HepG2 (cell line): Measurements from ENCODE around the gene C1orf50. TPM values are rescaled to one million over a fixed set of nuclear protein-coding genes. Genes with fewer than 3 reads are reported as not detected.

Source experiments
- ATAC-seq: fragments of 200-7000 bp; cut with Tn5 transposase; 3 replicates; pipeline ENCODE4 v1.9.1; 2020; ENCODE audit warnings: mild to moderate bottlenecking, moderate library complexity
- BruUV-seq: library from RNA; stranded (reverse); fragments of 400-500 nt; replicated peaks from 2 replicates; lab custom pipeline; 2021; lab: Mats Ljungman, UMichigan
- CTCF ChIA-PET: fragments of 300-600 bp; formaldehyde crosslinking; extraction: SDS; loops from one replicate; lab custom pipeline; 2021; ENCODE audit warnings: low total read pairs, inconsistent platforms, low intra/inter-chr PET ratio; lab: Yijun Ruan, JAX
- POLR2A ChIA-PET: fragments of 350-600 bp; sonication (Branson Sonifier 250); formaldehyde crosslinking; loops from one replicate; lab custom pipeline; 2020; ENCODE audit warnings: antibody characterized with exemption, inconsistent platforms; lab: Yijun Ruan, JAX
- DNase-seq: peaks from one replicate; pipeline ENCODE4 v3.0.0-alpha.2; 2015; ENCODE audit warnings: low spot score
- FAIRE-seq: peaks from 3 replicates; lab custom pipeline; 2011; peaks lifted over from hg19 to GRCh38; lab: Jason Lieb, UNC
- H2AFZ ChIP-seq: one replicate; pipeline ENCODE4 v1.6.1; 2011; ENCODE audit warnings: low read length, inconsistent platforms
- H3K27ac ChIP-seq: fragments of 300-600 bp; 3 replicates; pipeline ENCODE4 v1.8.0; 2011; ENCODE audit warnings: mixed run types, mild to moderate bottlenecking, mixed read lengths, low read length, inconsistent platforms; ENCODE audit not compliant: insufficient read depth; ENCODE audit errors: extremely low read length
- H3K27me3 ChIP-seq, 2 experiments: fragments of 200-600 bp in 1 of 2; 2 replicates in 1 of 2; 3 replicates in 1 of 2; pipeline versions ENCODE4 v1.6.0 to v1.8.0; 2011; ENCODE audit warnings: low read length in 2 of 2, mild to moderate bottlenecking in 2 of 2, moderate library complexity in 2 of 2, inconsistent platforms in 1 of 2; ENCODE audit not compliant: insufficient read depth in 2 of 2, control insufficient read depth in 1 of 2
- H3K36me3 ChIP-seq, 2 experiments: fragments of 200-600 bp in 1 of 2; replicated peaks in 1 of 2; 2 replicates in 1 of 2; 3 replicates in 1 of 2; pipeline versions ENCODE4 v1.5.1 to v1.8.0; 2011; ENCODE audit warnings: low read length in 2 of 2, inconsistent platforms in 1 of 2; ENCODE audit not compliant: insufficient read depth in 2 of 2, control insufficient read depth in 1 of 2
- H3K4me1 ChIP-seq: 2 replicates; pipeline ENCODE4 v1.5.1; 2012; ENCODE audit warnings: low read length, inconsistent platforms; ENCODE audit not compliant: insufficient read depth
- H3K4me2 ChIP-seq: 2 replicates; pipeline ENCODE4 v1.6.0; 2011; ENCODE audit warnings: low read depth, low read length, inconsistent platforms
- H3K4me3 ChIP-seq, 3 experiments: fragments of 200-600 bp in 1 of 3; sonication (generic), shearing (Covaris generic) in 1 of 3; replicated peaks in 1 of 3; 2 replicates each; pipeline ENCODE4 v1.5.1; 2011 to 2016; ENCODE audit warnings: low read length in 3 of 3, inconsistent platforms in 2 of 3, low read depth in 2 of 3, mild to moderate bottlenecking in 2 of 3, control low read depth in 1 of 3, mixed read lengths in 1 of 3; ENCODE audit not compliant: insufficient read depth in 1 of 3
- H3K79me2 ChIP-seq: one replicate; pipeline ENCODE4 v1.6.1; 2011; ENCODE audit warnings: low read length, inconsistent platforms; ENCODE audit not compliant: insufficient read depth
- H3K9ac ChIP-seq: 2 replicates; pipeline ENCODE4 v1.6.0; 2011; ENCODE audit warnings: mild to moderate bottlenecking, low read depth, low read length, inconsistent platforms; ENCODE audit not compliant: insufficient read depth
- H3K9me3 ChIP-seq: 2 replicates; pipeline ENCODE4 v1.5.1; 2012; ENCODE audit warnings: mild to moderate bottlenecking, low read length
- H4K20me1 ChIP-seq: 2 replicates; pipeline ENCODE4 v1.6.0; 2011; ENCODE audit warnings: inconsistent platforms, mild to moderate bottlenecking, low read length, moderate library complexity; ENCODE audit not compliant: insufficient read depth
- ATAD3A ChIP-seq: sonication (generic); formaldehyde crosslinking; IDR thresholded peaks from 2 replicates; pipeline ENCODE4 v1.4.0; 2020; ENCODE audit warnings: missing genetic modification reagents
- CBFB ChIP-seq: sonication (generic); formaldehyde crosslinking; IDR thresholded peaks from 2 replicates; pipeline ENCODE4 v1.4.0; 2020; ENCODE audit warnings: missing genetic modification reagents
- FLYWCH1 ChIP-seq: sonication (generic); formaldehyde crosslinking; IDR thresholded peaks from 2 replicates; pipeline ENCODE4 v1.8.1; 2023; ENCODE audit warnings: mild to moderate bottlenecking, missing genetic modification reagents
- MAFK ChIP-seq, 2 experiments: IDR thresholded peaks in 1 of 2; conservative IDR thresholded peaks in 1 of 2; 2 replicates each; pipeline ENCODE4 v1.6.1; 2011; ENCODE audit warnings: improper control_type of control experiment in 2 of 2, low read length in 2 of 2
- PHF5A ChIP-seq: IDR thresholded peaks from one replicate; pipeline ENCODE4 v1.6.1; 2018; ENCODE audit warnings: low read depth, missing genetic modification reagents; ENCODE audit not compliant: unreplicated experiment
- PLRG1 ChIP-seq: fragments of 450-650 bp; conservative IDR thresholded peaks from 2 replicates; pipeline ENCODE4 v1.6.1; 2016
- SP1 ChIP-seq, 2 experiments: fragments of 450-650 bp in 1 of 2; sonication (generic) in 1 of 2; formaldehyde crosslinking in 1 of 2; IDR thresholded peaks; 2 replicates each; pipeline versions ENCODE4 v1.4.0 to v1.6.1; 2016 to 2020; ENCODE audit warnings: missing genetic modification reagents in 1 of 2
- TARDBP ChIP-seq: sonication (generic); formaldehyde crosslinking; IDR thresholded peaks from 2 replicates; pipeline ENCODE4 v1.8.0; 2022; ENCODE audit warnings: mild to moderate bottlenecking, missing genetic modification reagents
- ZNF496 ChIP-seq: sonication (generic); formaldehyde crosslinking; IDR thresholded peaks from 2 replicates; pipeline ENCODE4 v1.8.1; 2023; ENCODE audit warnings: mild to moderate bottlenecking, moderate library complexity, missing genetic modification reagents; ENCODE audit not compliant: insufficient replicate concordance
- ZNF501 ChIP-seq: sonication (generic); formaldehyde crosslinking; IDR thresholded peaks from 2 replicates; pipeline ENCODE4 v1.5.1; 2020; ENCODE audit warnings: mild to moderate bottlenecking, moderate library complexity, missing genetic modification reagents
- ZNF737 ChIP-seq: sonication (generic); formaldehyde crosslinking; IDR thresholded peaks from 2 replicates; pipeline ENCODE4 v1.5.0; 2020; ENCODE audit warnings: missing genetic modification reagents, mild to moderate bottlenecking, borderline replicate concordance
- WGBS: methylation state at CpG from one replicate; pipeline ENCODE4 v1.1.6; 2017; ENCODE audit warnings: low lambda C conversion rate; 5-methylcytosine and 5-hydroxymethylcytosine counted together
- in situ Hi-C: cut with HindIII; loops from 2 replicates; pipeline ENCODE4 v1.10.0; 2017; ENCODE audit warnings: low pct_unique_long_range_greater_than_20kb; ENCODE audit not compliant: extremely low pct_ligation_motif_present
- intact Hi-C: fragments of 100-400 bp; cut with micrococcal nuclease; formaldehyde crosslinking; loops from one replicate; pipeline ENCODE4 v1.10.0; 2022; ENCODE audit not compliant: unreplicated experiment
- polyA plus RNA-seq, 8 experiments: library from polyadenylated mRNA; depleted of rRNA in 3 of 8; stranded (reverse) in 7 of 8; unstranded in 1 of 8; fragments of >200 nt; fragmentation: Illumina TruSeq in 4 of 8; extraction: Trizol in 4 of 8; gene quantifications; 2 replicates each; pipeline versions ENCODE4 v1.2.1 to v1.2.3, GENCODE V29; 2011 to 2016; ENCODE audit warnings: low read depth in 4 of 8, missing spikeins in 1 of 8, mixed read lengths in 1 of 8; ENCODE audit not compliant: insufficient read depth in 1 of 8
- total RNA-seq, 5 experiments: library from RNA; depleted of rRNA; stranded (reverse); fragments of >200 nt; fragmentation: Illumina TruSeq; extraction: Trizol; gene quantifications; 2 replicates each; pipeline ENCODE4 v1.2.3, GENCODE V29; 2016; ENCODE audit warnings: low read depth in 1 of 5
- TF ChIP-seq, protein P1 (sequence below): sonication (generic); formaldehyde crosslinking; IDR thresholded peaks from 2 replicates; pipeline ENCODE4 v1.4.0; 2020; ENCODE audit warnings: mild to moderate bottlenecking, missing genetic modification reagents
- TF ChIP-seq, protein P2 (sequence below): sonication (generic); formaldehyde crosslinking; IDR thresholded peaks from 2 replicates; pipeline ENCODE4 v1.5.1; 2020; ENCODE audit warnings: missing genetic modification reagents, mild to moderate bottlenecking, borderline replicate concordance

Gene C1orf50
- total and polyA plus RNA-seq, 2 of the 13 experiments (the other 11 are each of a cell fraction or from before 2014, with no cell fraction given), result 4.3 to 4.8 TPM

DNA sequence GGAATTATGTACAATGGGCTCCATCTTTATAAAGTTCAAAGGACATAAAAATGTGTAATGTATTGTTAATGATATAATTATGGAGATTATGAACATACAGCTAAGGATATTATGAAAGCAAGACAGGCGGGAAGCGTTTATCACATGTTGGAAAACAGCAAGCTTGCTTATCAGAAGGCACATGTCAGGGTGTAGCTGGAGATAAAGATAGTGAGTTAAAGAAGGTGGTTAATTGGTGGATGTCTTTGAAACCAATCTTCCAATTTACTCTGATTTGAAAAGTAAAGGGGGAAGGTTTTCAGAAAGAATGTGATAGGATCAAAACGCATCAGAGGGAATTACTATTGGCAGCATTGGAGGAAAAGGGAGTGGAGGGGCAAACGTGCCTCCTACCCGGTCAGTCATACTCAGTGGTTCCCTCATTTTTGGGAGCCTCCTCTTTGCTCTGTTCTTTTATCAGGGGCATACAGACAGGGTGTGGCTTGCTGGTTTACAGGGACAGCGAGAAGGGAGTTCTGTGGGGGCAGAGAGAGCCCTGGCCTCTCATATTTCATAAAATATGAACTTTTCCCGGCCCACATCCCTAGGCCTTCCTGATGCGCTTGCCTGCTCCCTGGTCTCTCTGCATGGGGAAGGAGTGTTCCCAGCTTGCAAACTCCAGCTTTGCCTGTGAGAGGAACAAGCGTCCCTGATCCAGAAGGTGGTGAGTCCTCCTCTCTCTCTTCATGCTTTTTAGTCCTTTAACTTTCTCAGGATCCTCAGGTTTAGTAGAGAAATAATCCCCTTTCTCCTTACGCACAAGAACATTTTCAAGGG is 58.2 kb downstream of the C1orf50 start:
- TF ChIP-seq, protein P1, sequence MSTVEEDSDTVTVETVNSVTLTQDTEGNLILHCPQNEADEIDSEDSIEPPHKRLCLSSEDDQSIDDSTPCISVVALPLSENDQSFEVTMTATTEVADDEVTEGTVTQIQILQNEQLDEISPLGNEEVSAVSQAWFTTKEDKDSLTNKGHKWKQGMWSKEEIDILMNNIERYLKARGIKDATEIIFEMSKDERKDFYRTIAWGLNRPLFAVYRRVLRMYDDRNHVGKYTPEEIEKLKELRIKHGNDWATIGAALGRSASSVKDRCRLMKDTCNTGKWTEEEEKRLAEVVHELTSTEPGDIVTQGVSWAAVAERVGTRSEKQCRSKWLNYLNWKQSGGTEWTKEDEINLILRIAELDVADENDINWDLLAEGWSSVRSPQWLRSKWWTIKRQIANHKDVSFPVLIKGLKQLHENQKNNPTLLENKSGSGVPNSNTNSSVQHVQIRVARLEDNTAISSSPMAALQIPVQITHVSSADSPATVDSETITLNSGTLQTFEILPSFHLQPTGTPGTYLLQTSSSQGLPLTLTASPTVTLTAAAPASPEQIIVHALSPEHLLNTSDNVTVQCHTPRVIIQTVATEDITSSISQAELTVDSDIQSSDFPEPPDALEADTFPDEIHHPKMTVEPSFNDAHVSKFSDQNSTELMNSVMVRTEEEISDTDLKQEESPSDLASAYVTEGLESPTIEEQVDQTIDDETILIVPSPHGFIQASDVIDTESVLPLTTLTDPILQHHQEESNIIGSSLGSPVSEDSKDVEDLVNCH (CRISPR knock-in tag), result no peak
- TF ChIP-seq PHF5A (CRISPR knock-in tag) (no peak), ZNF501 (CRISPR knock-in tag) (no peak), ZNF737 (CRISPR knock-in tag) (no peak), CBFB (CRISPR knock-in tag) (no peak), PLRG1 (no peak), SP1 (IDR thresholded peaks at IDR 0.05) (no peak), SP1 (CRISPR knock-in tag; IDR thresholded peaks at IDR 0.05) (no peak), MAFK (conservative IDR thresholded peaks at IDR 0.05 in 1 of 2, IDR thresholded peaks at IDR 0.05 in 1 of 2; ENCODE audit: low read length in 2 of 2) (no peak), FLYWCH1 (CRISPR knock-in tag) (no peak), TARDBP (CRISPR knock-in tag) (no peak), ATAD3A (CRISPR knock-in tag) (no peak), ZNF496 (CRISPR knock-in tag) (no peak)
- TF ChIP-seq, protein P2, sequence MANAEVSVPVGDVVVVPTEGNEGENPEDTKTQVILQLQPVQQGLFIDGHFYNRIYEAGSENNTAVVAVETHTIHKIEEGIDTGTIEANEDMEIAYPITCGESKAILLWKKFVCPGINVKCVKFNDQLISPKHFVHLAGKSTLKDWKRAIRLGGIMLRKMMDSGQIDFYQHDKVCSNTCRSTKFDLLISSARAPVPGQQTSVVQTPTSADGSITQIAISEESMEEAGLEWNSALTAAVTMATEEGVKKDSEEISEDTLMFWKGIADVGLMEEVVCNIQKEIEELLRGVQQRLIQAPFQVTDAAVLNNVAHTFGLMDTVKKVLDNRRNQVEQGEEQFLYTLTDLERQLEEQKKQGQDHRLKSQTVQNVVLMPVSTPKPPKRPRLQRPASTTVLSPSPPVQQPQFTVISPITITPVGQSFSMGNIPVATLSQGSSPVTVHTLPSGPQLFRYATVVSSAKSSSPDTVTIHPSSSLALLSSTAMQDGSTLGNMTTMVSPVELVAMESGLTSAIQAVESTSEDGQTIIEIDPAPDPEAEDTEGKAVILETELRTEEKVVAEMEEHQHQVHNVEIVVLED (CRISPR knock-in tag), result no peak
- no peak overlapping the region for H3K27ac ChIP-seq
- H3K4me1 ChIP-seq, result peaks cover 28% of the 10 kb centered on the region
- no peaks in the 10 kb centered on the region for H3K36me3 ChIP-seq
- POLR2A ChIA-PET, result interaction anchor here (1.4 kb wide), 1 partner anchor 21 kb away, joined by 11 read pairs; the partner anchor contains the start of gene ZNF691
- ATAC-seq (no peak), DNase-seq (no peak), FAIRE-seq (no peak)
- H3K9me3 ChIP-seq, result no peaks in the 10 kb centered on the region
- BruUV-seq, result no TSS peak
- no peak overlapping the region for H2AFZ ChIP-seq
- CTCF ChIA-PET, result no interaction called here
- no peak overlapping the region for H3K4me2 ChIP-seq
- no peak overlapping the region for H3K4me3 ChIP-seq
- no peak overlapping the region for H3K9ac ChIP-seq
- WGBS, result 94% methylated on average over 9 of the region's 10 CpGs
- H3K79me2 ChIP-seq, result no peaks in the 10 kb centered on the region
- no peaks in the 10 kb centered on the region for H4K20me1 ChIP-seq
- H3K27me3 ChIP-seq, result no peaks in the 10 kb centered on the region
- in situ Hi-C loops, result no loop called here
- intact Hi-C loops, result no loop called here
